Panc1 (cell line): ENCODE data around the gene AKAP13.

Experiments used
- POLR2AphosphoS5 ChIP-seq: IDR thresholded peaks from 2 replicates; pipeline ENCODE4 v1.6.1; 2012; ENCODE audit warnings: mild to moderate bottlenecking, low read depth, low read length, moderate library complexity
- TF ChIP-seq, protein P1 (sequence below): fragments of 450-650 bp; IDR thresholded peaks from 2 replicates; pipeline ENCODE4 v1.5.1; 2017; ENCODE audit warnings: mild to moderate bottlenecking

DNA sequence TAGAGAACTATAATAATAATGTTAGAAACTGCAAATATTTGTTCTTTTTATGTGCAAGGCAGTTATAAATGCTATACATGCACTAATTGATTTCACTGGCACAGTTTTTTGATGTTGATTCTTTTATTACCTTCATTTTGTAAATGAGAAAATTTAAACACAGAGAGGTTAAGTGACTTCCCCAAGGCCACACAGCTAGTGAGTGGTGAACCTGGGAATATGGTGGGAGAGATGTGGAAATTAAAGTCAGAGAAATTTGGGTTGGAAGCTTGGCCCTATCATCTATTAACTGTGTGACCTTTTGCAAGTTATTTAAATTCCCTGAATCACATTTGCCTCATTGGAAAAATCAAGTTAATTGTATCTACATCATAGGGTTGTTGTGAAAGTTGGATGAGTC is 39.6 kb upstream of the AKAP13 start:
- TF ChIP-seq, protein P1, sequence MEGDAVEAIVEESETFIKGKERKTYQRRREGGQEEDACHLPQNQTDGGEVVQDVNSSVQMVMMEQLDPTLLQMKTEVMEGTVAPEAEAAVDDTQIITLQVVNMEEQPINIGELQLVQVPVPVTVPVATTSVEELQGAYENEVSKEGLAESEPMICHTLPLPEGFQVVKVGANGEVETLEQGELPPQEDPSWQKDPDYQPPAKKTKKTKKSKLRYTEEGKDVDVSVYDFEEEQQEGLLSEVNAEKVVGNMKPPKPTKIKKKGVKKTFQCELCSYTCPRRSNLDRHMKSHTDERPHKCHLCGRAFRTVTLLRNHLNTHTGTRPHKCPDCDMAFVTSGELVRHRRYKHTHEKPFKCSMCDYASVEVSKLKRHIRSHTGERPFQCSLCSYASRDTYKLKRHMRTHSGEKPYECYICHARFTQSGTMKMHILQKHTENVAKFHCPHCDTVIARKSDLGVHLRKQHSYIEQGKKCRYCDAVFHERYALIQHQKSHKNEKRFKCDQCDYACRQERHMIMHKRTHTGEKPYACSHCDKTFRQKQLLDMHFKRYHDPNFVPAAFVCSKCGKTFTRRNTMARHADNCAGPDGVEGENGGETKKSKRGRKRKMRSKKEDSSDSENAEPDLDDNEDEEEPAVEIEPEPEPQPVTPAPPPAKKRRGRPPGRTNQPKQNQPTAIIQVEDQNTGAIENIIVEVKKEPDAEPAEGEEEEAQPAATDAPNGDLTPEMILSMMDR: no peak
- no peak for TF ChIP-seq POLR2AphosphoS5
